Neural cell (in vitro differentiated cells): Measurements from ENCODE around the gene DDX4. TPM values are rescaled to one million over a fixed set of nuclear protein-coding genes. Genes with fewer than 3 reads are reported as not detected.

ENCODE experiments used
- H2AFZ ChIP-seq: fragments of 200-600, 300-800 bp; sonication (generic), shearing (Covaris generic); 2 replicates; pipeline ENCODE4 v1.6.0; 2014; ENCODE audit warnings: low read depth, mild to moderate bottlenecking, antibody characterized with exemption, low read length, moderate library complexity
- H3F3A ChIP-seq: fragments of 200-600 bp; shearing (Covaris generic); 2 replicates; pipeline ENCODE4 v1.6.1; 2016; ENCODE audit warnings: mild to moderate bottlenecking, moderate library complexity, mixed read lengths, antibody characterized with exemption, low read length; ENCODE audit not compliant: insufficient read depth, poor library complexity, severe bottlenecking
- H3K27ac ChIP-seq: fragments of 200-600, 300-800 bp; sonication (generic), shearing (Covaris generic); 2 replicates; pipeline ENCODE4 v1.5.1; 2014; ENCODE audit warnings: mild to moderate bottlenecking, low read length, moderate library complexity
- H3K27me3 ChIP-seq: fragments of 300-800, 200-600 bp; sonication (generic), shearing (Covaris generic); 2 replicates; pipeline ENCODE4 v1.6.0; 2014; ENCODE audit warnings: mild to moderate bottlenecking, low read depth, low read length, moderate library complexity; ENCODE audit not compliant: insufficient read depth
- H3K36me3 ChIP-seq: fragments of 300-800, 200-600 bp; sonication (generic), shearing (Covaris generic); 2 replicates; pipeline ENCODE4 v1.5.1; 2014; ENCODE audit warnings: mild to moderate bottlenecking, antibody characterized with exemption, low read length, moderate library complexity; ENCODE audit not compliant: insufficient read depth
- H3K4me2 ChIP-seq: fragments of 300-800, 200-600 bp; sonication (generic), shearing (Covaris generic); 2 replicates; pipeline ENCODE4 v1.6.0; 2014; ENCODE audit warnings: mild to moderate bottlenecking, low read length
- H3K4me3 ChIP-seq: fragments of 300-800, 200-600 bp; sonication (generic), shearing (Covaris generic); 2 replicates; pipeline ENCODE4 v1.5.1; 2014; ENCODE audit warnings: mild to moderate bottlenecking, low read length, moderate library complexity
- H3K79me2 ChIP-seq: fragments of 200-600 bp; shearing (Covaris generic); replicated peaks from 2 replicates; pipeline ENCODE4 v1.6.0; 2014; ENCODE audit warnings: mild to moderate bottlenecking, low read length, moderate library complexity; ENCODE audit not compliant: insufficient read depth
- H3K9ac ChIP-seq: fragments of 300-800, 200-600 bp; sonication (generic), shearing (Covaris generic); 2 replicates; pipeline ENCODE4 v1.6.1; 2016; ENCODE audit warnings: mild to moderate bottlenecking, low read length, mixed read lengths
- H3K9me2 ChIP-seq: fragments of 200-600 bp; shearing (Covaris generic); 2 replicates; pipeline ENCODE4 v1.6.1; 2016; ENCODE audit warnings: mild to moderate bottlenecking, low read length, mixed read lengths; ENCODE audit not compliant: insufficient read depth
- H3K9me3 ChIP-seq: fragments of 200-600, 300-800 bp; sonication (generic), shearing (Covaris generic); 2 replicates; pipeline ENCODE4 v1.6.1; 2016; ENCODE audit warnings: mild to moderate bottlenecking, mixed run types, low read length, moderate library complexity, mixed read lengths
- H4K20me1 ChIP-seq: fragments of 200-600 bp; shearing (Covaris generic); 2 replicates; pipeline ENCODE4 v1.6.1; 2016; ENCODE audit warnings: mild to moderate bottlenecking, mixed run types; ENCODE audit not compliant: insufficient read depth
- CTCF ChIP-seq: fragments of 450-650 bp; IDR thresholded peaks from 2 replicates; pipeline ENCODE4 v1.5.1; 2014; ENCODE audit warnings: antibody characterized with exemption, mild to moderate bottlenecking, moderate library complexity; ENCODE audit not compliant: poor library complexity, severe bottlenecking
- EP300 ChIP-seq: fragments of 450-650 bp; conservative IDR thresholded peaks from 2 replicates; pipeline ENCODE4 v1.6.1; 2014; ENCODE audit warnings: antibody characterized with exemption, mild to moderate bottlenecking, moderate library complexity; ENCODE audit not compliant: poor library complexity, severe bottlenecking
- EZH2 ChIP-seq: fragments of 200-600, 300-800 bp; shearing (Covaris generic), sonication (generic); IDR thresholded peaks from 2 replicates; pipeline ENCODE4 v1.6.1; 2014; ENCODE audit warnings: antibody characterized with exemption, low read length, borderline replicate concordance, mild to moderate bottlenecking; ENCODE audit not compliant: insufficient read depth, poor library complexity, severe bottlenecking
- MXI1 ChIP-seq: fragments of 450-650 bp; conservative IDR thresholded peaks from 2 replicates; pipeline ENCODE4 v1.6.1; 2014; ENCODE audit warnings: antibody characterized with exemption, mild to moderate bottlenecking; ENCODE audit not compliant: poor library complexity, severe bottlenecking
- POLR2AphosphoS5 ChIP-seq: IDR thresholded peaks from 2 replicates; pipeline ENCODE4 v1.6.1; 2012
- RAD21 ChIP-seq: fragments of 450-650 bp; conservative IDR thresholded peaks from 2 replicates; pipeline ENCODE4 v1.6.1; 2014; ENCODE audit warnings: antibody characterized with exemption, mild to moderate bottlenecking, moderate library complexity
- SMC3 ChIP-seq: fragments of 450-650 bp; conservative IDR thresholded peaks from 2 replicates; pipeline ENCODE4 v1.6.1; 2014; ENCODE audit warnings: antibody characterized with exemption, mild to moderate bottlenecking, moderate library complexity; ENCODE audit not compliant: poor library complexity
- TAF1 ChIP-seq: IDR thresholded peaks from 2 replicates; pipeline ENCODE4 v1.6.1; 2012; ENCODE audit warnings: low read depth
- polyA plus RNA-seq: library from polyadenylated mRNA; depleted of rRNA; stranded (reverse); fragments of >200 nt; gene quantifications from 2 replicates; pipeline ENCODE4 v1.2.3, GENCODE V29; 2014
- TF ChIP-seq, protein P1 (sequence below): IDR thresholded peaks from 2 replicates; pipeline ENCODE4 v1.6.1; 2012; ENCODE audit warnings: borderline replicate concordance

DDX4 gene
- polyA plus RNA-seq, 1 donor from 2014 or later = 0.43 TPM

DNA sequence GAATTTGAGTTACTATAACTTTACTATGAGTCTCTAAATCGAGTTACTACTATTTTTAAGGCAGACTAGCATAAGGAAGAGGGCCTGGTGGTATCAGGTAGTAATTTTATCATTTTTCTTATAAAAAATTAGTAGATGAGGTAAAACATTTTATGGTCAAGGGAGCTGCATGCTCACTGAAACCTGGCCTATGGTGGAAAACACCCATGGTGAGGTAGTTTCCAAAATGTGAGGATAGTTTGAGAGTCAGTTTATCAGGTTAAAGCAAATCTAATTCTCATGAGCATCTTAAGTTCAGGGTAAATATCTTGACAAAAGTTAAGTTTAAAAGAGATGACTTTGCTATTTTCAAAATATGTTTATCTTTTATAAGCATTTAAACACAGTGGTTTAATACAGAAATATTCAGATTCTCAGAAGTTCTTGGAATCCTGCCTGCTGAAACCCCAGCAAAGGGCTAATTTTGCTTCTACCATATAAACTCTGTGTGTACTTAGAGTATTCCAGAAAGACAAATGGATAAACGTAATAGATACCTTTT is 10.0 kb downstream of the DDX4 start:
- Histone ChIP-seq H2AFZ (no peak overlapping the region), H3K9ac (no peak overlapping the region), H3K79me2 (no peaks in the 10 kb centered on the region), H3K4me3 (no peak overlapping the region), H4K20me1 (no peaks in the 10 kb centered on the region), H3K27ac (no peak overlapping the region), H3K9me2 (no peaks in the 10 kb centered on the region), H3K27me3 (no peaks in the 10 kb centered on the region), H3F3A (no peaks in the 10 kb centered on the region), H3K36me3 (no peaks in the 10 kb centered on the region), H3K4me2 (no peak overlapping the region), H3K9me3 (no peaks in the 10 kb centered on the region)
- TF ChIP-seq SMC3 (no peak), TAF1 (no peak), MXI1 (no peak), EP300 (no peak), EZH2 (no peak), RAD21 (no peak), CTCF (no peak), POLR2AphosphoS5 (no peak)
- TF ChIP-seq, protein P1, sequence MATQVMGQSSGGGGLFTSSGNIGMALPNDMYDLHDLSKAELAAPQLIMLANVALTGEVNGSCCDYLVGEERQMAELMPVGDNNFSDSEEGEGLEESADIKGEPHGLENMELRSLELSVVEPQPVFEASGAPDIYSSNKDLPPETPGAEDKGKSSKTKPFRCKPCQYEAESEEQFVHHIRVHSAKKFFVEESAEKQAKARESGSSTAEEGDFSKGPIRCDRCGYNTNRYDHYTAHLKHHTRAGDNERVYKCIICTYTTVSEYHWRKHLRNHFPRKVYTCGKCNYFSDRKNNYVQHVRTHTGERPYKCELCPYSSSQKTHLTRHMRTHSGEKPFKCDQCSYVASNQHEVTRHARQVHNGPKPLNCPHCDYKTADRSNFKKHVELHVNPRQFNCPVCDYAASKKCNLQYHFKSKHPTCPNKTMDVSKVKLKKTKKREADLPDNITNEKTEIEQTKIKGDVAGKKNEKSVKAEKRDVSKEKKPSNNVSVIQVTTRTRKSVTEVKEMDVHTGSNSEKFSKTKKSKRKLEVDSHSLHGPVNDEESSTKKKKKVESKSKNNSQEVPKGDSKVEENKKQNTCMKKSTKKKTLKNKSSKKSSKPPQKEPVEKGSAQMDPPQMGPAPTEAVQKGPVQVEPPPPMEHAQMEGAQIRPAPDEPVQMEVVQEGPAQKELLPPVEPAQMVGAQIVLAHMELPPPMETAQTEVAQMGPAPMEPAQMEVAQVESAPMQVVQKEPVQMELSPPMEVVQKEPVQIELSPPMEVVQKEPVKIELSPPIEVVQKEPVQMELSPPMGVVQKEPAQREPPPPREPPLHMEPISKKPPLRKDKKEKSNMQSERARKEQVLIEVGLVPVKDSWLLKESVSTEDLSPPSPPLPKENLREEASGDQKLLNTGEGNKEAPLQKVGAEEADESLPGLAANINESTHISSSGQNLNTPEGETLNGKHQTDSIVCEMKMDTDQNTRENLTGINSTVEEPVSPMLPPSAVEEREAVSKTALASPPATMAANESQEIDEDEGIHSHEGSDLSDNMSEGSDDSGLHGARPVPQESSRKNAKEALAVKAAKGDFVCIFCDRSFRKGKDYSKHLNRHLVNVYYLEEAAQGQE = no peak

DNA sequence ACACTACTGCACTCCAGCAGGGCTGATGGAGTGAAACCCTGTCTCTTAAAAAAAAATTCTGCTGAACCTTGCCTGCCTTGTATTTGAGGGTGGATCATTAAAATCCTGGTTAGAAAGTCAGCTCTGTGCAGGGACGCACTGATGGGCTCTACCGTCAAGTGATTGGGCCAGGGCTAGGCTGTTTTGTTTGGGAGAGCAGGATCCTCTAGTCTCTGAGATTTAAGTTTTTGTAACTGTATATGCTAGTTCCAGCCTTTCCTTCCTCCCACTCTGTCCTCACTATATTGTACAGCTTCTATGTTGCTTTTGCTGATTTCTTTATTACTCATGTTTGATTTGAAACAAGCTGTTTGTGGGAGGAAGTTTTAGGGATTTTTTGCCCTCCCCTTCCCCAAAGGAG is 11.5 kb downstream of the DDX4 start:
- H3K36me3 ChIP-seq = no peaks in the 10 kb centered on the region
- no peak overlapping the region for H2AFZ ChIP-seq
- no peak overlapping the region for H3K4me2 ChIP-seq
- no peaks in the 10 kb centered on the region for H3K9me3 ChIP-seq
- no peak overlapping the region for H3K27ac ChIP-seq
- H3K4me3 ChIP-seq = no peak overlapping the region
- H3K79me2 ChIP-seq = no peaks in the 10 kb centered on the region
- no peak for TF ChIP-seq SMC3
- TF ChIP-seq TAF1 = no peak
- TF ChIP-seq CTCF = no peak
- TF ChIP-seq, protein P1 = no peak
- TF ChIP-seq RAD21 = no peak
- no peak for TF ChIP-seq EZH2
- TF ChIP-seq MXI1 = no peak
- no peak for TF ChIP-seq EP300
- no peak for TF ChIP-seq POLR2AphosphoS5
- no peaks in the 10 kb centered on the region for H4K20me1 ChIP-seq
- no peaks in the 10 kb centered on the region for H3F3A ChIP-seq
- H3K9me2 ChIP-seq = no peaks in the 10 kb centered on the region
- no peaks in the 10 kb centered on the region for H3K27me3 ChIP-seq
- no peak overlapping the region for H3K9ac ChIP-seq
